ENCODE measurements around the gene SORD.
"Not testable (repeated sequence)": the region's sequence is repeated elsewhere in the genome, so short reads cannot be mapped to it uniquely, and the experiment has no call there.

Gene SORD

GRCh38 chr15:45062301-45062700, 39.3 kb downstream of the SORD start:
- DNase-seq (ENCODE audit: low read depth in 2 of 2), result not testable (repeated sequence)

- DNase-seq (ENCODE audit: low read depth in 2 of 2), result no peak
Observed at GRCh38 chr15:45064386-45064785, 41.4 kb downstream of the SORD start.

DNA sequence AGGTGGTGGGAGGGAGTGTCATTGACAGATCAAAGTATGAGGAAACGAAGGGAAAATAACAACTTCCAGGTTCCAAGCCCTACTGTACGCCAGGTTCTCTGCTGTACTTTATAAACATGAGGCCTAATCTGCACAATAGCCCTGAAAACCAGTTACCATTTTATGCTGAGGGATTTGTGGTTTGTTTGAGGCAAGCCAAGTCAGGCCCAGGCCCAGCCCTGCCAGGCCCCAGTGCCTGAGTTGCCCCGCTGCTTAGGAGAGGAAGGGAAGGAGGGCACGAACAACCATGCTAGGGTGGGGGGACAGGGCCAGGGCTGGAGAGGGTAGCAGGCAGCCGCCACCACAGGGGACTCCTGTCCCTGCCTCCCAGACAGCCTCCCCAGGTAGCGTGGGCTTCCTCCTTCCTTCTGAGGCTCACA, 47.0 kb downstream of the SORD start:
- DNase-seq (ENCODE audit: low read depth in 2 of 2), result not testable (repeated sequence)

GRCh38 chr15:45073602-45074001, 50.6 kb downstream of the SORD start:
- DNase-seq (ENCODE audit: low read depth in 2 of 2), result not testable (repeated sequence)

DNA sequence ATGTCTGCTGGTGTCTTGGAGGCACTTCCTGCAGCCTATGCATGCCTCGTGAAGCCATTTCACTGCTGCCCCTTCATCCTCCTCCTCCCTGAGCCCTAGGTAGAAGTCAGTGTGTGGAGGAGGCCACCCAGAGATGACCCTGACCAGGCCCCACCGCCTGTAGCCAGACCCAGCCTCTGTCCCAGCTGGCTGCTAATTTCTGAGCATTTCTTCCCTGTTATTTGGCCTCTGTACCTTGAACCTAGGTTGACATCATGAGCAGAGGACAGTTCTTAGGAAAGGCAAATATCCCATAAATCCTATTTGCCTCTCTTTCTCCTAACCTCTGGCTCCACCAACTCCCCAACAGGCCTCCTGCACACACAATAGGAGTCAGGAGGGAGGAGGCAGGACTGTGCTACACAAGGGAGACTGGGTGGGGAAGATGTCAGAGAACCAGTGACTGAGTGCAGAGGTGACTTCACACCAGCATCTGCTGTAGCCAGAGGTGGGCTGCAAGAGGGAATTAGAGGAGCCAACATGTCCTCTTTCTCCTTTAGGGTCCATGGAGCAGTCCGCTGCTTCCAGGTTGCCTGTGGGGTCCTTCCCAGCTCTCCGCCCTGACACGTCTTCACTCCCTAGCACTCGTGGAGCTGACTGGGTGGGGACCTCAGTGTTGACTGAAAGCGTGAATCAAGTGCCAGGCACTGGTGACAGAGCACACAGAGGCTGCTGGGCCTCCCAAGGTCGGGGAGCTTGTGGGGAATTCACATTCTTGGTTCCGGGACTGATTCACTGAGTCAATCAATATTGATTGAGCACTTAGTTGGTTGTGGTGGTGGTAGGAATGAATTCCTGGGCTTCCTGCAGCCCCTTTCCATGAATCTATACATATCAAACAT, 52.7 kb downstream of the SORD start:
- not testable (repeated sequence) for DNase-seq (ENCODE audit: low read depth in 2 of 2)

- DNase-seq (ENCODE audit: low read depth in 2 of 2), result not testable (repeated sequence)
Observed at GRCh38 chr15:45077391-45077790, 54.4 kb downstream of the SORD start.

DNA sequence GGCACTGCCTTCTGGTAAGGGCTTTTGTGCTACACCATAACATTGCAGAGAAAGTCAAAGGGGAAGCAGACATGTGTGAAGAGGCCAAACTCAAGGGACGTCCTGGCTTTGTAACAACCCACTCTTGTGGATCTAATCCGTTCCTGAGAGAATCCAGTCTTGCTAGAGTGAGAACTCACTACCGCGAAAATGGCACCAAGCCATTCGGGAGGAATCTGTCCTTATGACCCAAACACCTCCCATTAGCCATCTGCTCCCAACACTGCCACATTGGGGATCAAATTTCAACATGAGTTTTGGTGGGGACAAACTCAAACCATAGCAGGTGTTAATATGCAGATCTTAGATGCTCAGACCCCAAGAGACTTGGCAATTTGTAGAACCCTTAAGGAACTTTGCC, 56.2 kb downstream of the SORD start:
- not testable (repeated sequence) for DNase-seq (ENCODE audit: low read depth in 2 of 2)

DNA sequence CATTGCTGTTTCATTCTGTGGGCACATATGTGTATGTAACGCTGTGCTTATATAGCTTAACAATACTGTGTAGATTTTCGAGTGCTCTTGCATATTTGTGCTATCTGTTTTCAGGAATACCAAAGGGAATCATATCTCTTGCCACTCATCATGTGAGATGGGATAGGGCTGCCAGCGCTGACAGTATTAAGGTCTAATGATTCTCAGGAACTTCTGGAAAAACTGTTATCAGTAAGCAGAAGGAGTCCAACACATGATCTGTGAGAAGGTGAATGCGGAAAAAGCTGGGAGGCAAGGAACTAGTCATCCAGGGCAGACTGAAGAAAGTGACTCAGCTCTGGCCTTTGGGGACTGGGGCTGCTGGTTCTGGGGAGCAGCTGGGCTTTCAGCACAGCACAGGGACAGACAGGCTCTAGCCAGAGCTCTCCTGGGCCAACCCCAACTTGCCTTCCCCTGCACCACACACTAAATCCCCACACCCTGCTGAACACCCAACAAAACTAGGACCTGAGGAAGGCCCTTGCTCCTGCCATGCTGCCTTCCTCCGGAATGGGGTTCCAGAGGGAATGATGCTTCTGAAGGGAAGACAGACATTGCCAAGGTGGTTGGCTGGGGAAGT, 56.7 kb downstream of the SORD start:
- DNase-seq (ENCODE audit: low read depth in 2 of 2), result not testable (repeated sequence)

DNA sequence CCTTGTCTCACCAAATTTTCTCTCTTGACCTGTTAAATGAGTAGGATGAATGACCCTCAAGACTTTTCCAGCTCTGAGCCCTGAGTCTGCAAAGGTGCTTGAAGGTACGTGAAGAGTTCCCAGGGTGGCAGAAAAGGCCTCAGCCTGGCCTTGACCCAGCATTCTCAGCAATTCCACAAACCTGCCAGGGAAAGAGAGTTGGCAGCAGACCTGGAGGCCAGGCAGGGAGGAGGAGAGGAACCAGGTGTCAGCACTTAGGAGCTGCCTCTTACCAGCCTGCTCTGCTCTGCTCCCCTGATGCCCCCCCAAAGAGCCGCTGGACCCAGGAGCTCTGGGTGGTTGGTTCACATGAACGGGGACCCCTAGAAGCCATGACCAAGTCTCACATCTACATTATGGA, 57.6 kb downstream of the SORD start:
- not testable (repeated sequence) for DNase-seq (ENCODE audit: low read depth in 2 of 2)

GRCh38 chr15:45082412-45082811, 59.4 kb downstream of the SORD start:
- not testable (repeated sequence) for DNase-seq (ENCODE audit: low read depth in 2 of 2)

DNA sequence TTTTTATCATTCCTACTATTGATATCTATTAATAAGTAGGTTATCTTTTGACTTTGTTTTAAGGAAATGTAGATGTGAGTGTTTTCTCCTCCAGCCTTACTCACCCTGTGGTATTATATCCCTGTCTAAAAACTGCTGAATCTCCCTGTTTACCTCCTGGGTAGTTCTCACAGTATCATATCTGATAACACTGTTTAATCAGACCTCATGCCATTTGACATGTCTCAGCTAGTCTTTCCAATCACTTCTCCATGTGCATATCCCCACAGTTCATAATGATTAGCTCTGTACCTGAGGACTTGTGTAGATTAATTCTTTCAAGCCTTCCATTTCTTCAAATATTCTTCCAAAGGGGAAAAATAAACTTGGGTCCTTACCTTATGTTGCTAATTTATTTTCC, 60.2 kb downstream of the SORD start:
- DNase-seq (ENCODE audit: low read depth in 2 of 2), result no peak

DNA sequence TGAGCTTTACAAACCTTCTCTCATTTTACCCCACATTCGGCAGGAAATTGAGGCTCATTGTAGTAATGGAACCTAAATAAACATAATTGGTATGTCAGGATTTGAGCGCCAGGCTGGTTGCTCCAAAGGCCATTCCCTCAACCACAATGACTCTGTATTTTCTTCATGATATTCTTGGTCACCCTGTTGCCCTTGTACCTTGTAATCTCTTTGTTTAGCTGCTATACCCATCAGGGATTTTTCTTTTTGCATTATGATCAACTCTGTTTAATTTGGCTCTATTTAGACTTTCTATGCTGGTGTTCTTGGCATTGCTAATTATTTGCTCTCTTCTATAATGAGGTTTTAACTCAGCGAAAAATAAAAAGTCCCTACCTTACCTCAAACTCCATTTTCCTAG, 61.2 kb downstream of the SORD start:
- no peak for DNase-seq (ENCODE audit: low read depth in 2 of 2)

- no peak for DNase-seq (ENCODE audit: low read depth in 2 of 2)
Observed at GRCh38 chr15:45087513-45087912, 64.5 kb downstream of the SORD start.

DNA sequence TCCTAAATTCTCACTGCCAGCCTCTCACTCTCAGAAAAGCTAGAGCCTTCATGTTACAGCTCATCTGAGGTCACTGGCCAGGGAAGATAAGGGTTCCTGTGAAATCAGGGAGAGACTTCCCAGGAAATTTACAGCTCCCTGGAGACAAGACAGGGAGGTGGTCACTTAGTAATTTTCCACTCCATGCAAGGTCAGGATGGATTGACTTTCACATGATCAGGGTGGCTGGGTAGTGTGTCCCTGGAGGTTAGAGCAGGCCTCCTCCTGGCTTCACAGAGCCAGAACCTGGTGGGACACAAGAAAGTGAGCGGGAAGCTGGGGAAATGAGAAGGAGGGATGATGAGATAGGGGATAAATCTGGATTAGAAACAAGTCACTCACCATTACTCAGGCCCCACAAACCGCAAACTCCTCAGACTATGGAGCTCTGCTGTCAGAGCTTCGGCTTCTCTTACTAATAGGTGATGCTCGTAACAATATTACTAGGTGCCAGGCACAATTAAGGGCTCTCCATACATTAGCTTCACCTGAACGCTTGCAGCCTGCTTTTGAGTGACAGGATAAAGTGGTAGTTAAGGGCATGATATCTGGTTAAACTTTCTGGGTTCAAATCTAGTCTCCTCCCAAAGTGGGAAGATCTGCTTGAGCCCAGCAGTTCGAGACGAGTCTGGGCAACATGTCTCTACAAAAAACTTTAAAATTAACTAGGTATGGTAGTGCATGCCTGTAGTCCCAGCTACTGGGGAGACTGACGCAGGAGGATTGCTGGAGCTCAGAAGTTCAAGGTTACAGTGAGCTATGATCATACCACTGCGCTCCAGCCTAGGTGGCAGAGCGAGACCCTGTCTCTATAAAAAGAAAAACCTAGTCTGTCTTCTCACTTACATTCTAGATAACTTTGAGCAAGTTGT, 66.1 kb downstream of the SORD start:
- DNase-seq (ENCODE audit: low read depth in 2 of 2), result no peak

GRCh38 chr15:45089712-45090373, 66.8 kb downstream of the SORD start:
- no peak for DNase-seq (ENCODE audit: low read depth in 2 of 2)

- DNase-seq (ENCODE audit: low read depth in 2 of 2), result no peak
Observed at GRCh38 chr15:45091161-45091560, 68.2 kb downstream of the SORD start.

DNA sequence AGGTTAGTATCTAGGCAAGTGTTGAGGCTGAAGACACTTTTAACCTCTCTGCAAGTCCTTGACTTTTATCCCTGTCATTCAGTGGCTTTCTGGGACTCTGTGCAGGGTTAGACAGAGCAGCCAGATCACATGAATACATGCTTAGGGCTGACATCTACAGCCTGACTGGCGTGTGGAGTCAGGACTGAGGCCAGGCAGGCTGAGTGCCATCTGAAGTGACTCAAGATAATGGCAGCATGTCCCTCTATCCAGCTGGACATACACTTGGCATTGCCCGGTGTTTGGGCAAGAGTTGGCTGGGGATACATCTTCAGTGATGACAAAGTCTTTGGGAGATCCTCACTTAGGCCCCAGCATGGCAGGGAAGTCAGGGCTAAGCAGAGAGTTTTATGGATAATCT, 68.6 kb downstream of the SORD start:
- no peak for DNase-seq (ENCODE audit: low read depth in 2 of 2)

DNA sequence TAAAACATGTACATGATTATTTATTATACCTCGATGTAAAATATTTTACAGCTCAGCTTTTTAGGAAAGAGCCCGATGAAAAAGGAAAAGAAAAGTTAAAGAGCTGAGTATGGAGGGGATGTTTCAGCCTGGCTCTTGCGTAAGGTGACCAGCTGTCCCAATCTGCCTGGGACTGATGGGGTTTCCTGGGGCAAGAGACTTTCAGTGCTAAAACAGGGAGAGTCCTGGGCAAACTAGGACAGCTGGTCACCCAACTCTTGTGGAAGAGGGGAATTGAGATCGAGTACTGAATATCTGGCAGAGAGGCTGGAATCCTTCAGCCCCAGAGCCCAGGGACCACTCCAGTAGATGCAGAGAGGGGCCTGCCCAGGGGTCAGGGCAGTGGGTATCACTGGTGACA, 70.0 kb downstream of the SORD start:
- no peak for DNase-seq (ENCODE audit: low read depth in 2 of 2)

DNA sequence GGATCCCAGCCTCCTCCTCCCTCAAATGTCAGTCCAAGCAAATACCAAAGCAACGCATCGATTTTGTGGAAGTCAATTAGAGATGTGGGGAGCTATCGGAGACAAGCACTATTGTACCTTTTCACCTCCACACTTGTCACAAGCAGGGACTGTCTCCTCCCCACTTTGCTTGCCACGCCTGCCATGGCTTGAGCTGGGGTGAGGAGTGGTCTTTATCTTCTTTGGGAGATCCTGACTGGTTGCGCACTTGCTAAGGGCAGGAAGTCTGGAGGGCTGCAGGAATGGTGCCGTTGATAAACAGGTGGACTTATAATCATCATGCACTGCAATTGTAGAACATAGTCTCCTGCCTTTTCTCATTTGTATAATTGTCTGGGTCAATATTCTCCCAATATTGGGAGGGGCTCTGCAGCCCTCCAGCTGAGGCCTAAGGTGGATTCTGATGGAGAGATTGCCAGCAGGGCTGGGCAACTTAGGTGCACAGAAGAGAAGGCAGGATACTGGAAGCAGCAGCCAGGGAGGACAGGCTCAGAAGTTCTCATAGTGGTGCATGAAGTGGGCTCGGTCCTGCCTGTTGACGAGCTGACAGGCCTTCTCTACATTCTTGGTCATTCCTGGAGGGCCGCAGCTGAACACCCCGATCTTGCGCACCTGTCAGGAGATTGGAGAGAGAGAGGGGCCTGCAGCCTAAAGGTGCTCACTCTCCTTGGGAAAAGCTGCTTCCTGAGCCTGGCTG, 70.8 kb downstream of the SORD start:
- DNase-seq (ENCODE audit: low read depth in 2 of 2), result no peak

GRCh38 chr15:45094358-45094730, 71.3 kb downstream of the SORD start:
- DNase-seq (ENCODE audit: low read depth in 2 of 2), result no peak

GRCh38 chr15:45095661-45096060, 72.7 kb downstream of the SORD start:
- DNase-seq (ENCODE audit: low read depth in 2 of 2), result no peak
